K562 (cell line): ENCODE results near the gene TTLL11. TPM values are rescaled to one million over a fixed set of nuclear protein-coding genes. Genes with fewer than 3 reads are reported as not detected.
A peak's percentile ranks its signal among the peaks of the same experiment; 100 is the strongest.

Experiments
- ATAC-seq: fragments of 200-7000 bp; cut with Tn5 transposase; 3 replicates; pipeline ENCODE4 v1.9.1; 2020; ENCODE audit warnings: moderate library complexity
- BruUV-seq: library from RNA; stranded (reverse); fragments of 400-500 nt; replicated peaks from 2 replicates; lab custom pipeline; 2021; lab: Mats Ljungman, UMichigan
- CTCF ChIA-PET: fragments of 300-600 bp; formaldehyde crosslinking; extraction: SDS; loops from one replicate; lab custom pipeline; 2021; ENCODE audit warnings: low intra/inter-chr PET ratio; lab: Yijun Ruan, JAX
- POLR2A ChIA-PET: fragments of 300-600, 350-650 bp; sonication (Branson Sonifier 250); formaldehyde crosslinking; extraction: SDS; loops from one replicate; lab custom pipeline; 2021; ENCODE audit warnings: antibody characterized with exemption, inconsistent platforms; lab: Yijun Ruan, JAX
- DNase-seq, 4 experiments: peaks; one replicate each; pipeline versions ENCODE4 v3.0.0 to v3.0.0-alpha.2; 2011 to 2018; ENCODE audit warnings: low spot score in 3 of 4, mixed read lengths in 3 of 4; ENCODE audit errors: extremely low read depth in 1 of 4
- FAIRE-seq: peaks from 2 replicates; lab custom pipeline; 2011; peaks lifted over from hg19 to GRCh38; lab: Jason Lieb, UNC
- H2AFZ ChIP-seq: 2 replicates; pipeline ENCODE4 v1.6.0; 2011; ENCODE audit warnings: low read depth, low read length, control low read depth, inconsistent platforms
- H3K27ac ChIP-seq: fragments of 200-600 bp; 3 replicates; pipeline ENCODE4 v1.8.0; 2011; ENCODE audit warnings: low read depth, mild to moderate bottlenecking, control low read depth, inconsistent platforms, low read length, moderate library complexity, mixed read lengths; ENCODE audit errors: extremely low read depth
- H3K27me3 ChIP-seq, 2 experiments: fragments of 300-600 bp in 1 of 2; 2 replicates in 1 of 2; 3 replicates in 1 of 2; pipeline versions ENCODE4 v1.6.0 to v1.8.0; 2011; ENCODE audit warnings: inconsistent platforms in 2 of 2, low read length in 2 of 2, mild to moderate bottlenecking in 1 of 2, mixed read lengths in 1 of 2, moderate library complexity in 1 of 2; ENCODE audit not compliant: control insufficient read depth in 2 of 2, insufficient read depth in 2 of 2
- H3K36me3 ChIP-seq: fragments of 300-600 bp; 3 replicates; pipeline ENCODE4 v1.8.0; 2011; ENCODE audit warnings: mild to moderate bottlenecking, low read length, inconsistent platforms; ENCODE audit not compliant: control insufficient read depth, insufficient read depth
- H3K4me1 ChIP-seq, 2 experiments: fragments of 200-600 bp in 1 of 2; replicated peaks in 1 of 2; 2 replicates in 1 of 2; 3 replicates in 1 of 2; pipeline versions ENCODE4 v1.5.1 to v1.8.0; 2011; ENCODE audit warnings: inconsistent platforms in 2 of 2, low read length in 2 of 2, mild to moderate bottlenecking in 1 of 2, mixed read lengths in 1 of 2, moderate library complexity in 1 of 2; ENCODE audit not compliant: control insufficient read depth in 2 of 2, insufficient read depth in 2 of 2
- H3K4me2 ChIP-seq: 2 replicates; pipeline ENCODE4 v1.6.1; 2011; ENCODE audit warnings: low read length, control low read depth, inconsistent platforms, mixed read lengths; ENCODE audit not compliant: insufficient read depth
- H3K4me3 ChIP-seq: fragments of 200-600 bp; sonication (generic), shearing (Covaris generic); 2 replicates; pipeline ENCODE4 v1.5.1; 2016; ENCODE audit warnings: control low read depth, inconsistent platforms
- H3K79me2 ChIP-seq: fragments of 200-600 bp; 3 replicates; pipeline ENCODE4 v1.8.0; 2011; ENCODE audit warnings: low read length, inconsistent platforms; ENCODE audit not compliant: control insufficient read depth, insufficient read depth
- H3K9ac ChIP-seq, 2 experiments: 2 replicates each; pipeline versions ENCODE4 v1.6.0 to v1.6.1; 2011; ENCODE audit warnings: low read depth in 2 of 2, low read length in 2 of 2, control low read depth in 1 of 2, inconsistent platforms in 1 of 2, mild to moderate bottlenecking in 1 of 2, mixed read lengths in 1 of 2; ENCODE audit not compliant: insufficient read depth in 1 of 2
- H3K9me1 ChIP-seq: one replicate; pipeline ENCODE4 v1.6.0; 2011; ENCODE audit warnings: inconsistent platforms, mild to moderate bottlenecking, low read length, moderate library complexity; ENCODE audit not compliant: control insufficient read depth, insufficient read depth
- H3K9me3 ChIP-seq: replicated peaks from 2 replicates; pipeline ENCODE4 v1.5.1; 2011; ENCODE audit warnings: low read depth, low read length, inconsistent platforms; ENCODE audit not compliant: control insufficient read depth, insufficient read depth
- H4K20me1 ChIP-seq: replicated peaks from 2 replicates; pipeline ENCODE4 v1.6.1; 2011; ENCODE audit warnings: low read length, inconsistent platforms, mixed read lengths; ENCODE audit not compliant: control insufficient read depth, insufficient read depth
- C11orf30 ChIP-seq: fragments of 450-650 bp; IDR thresholded peaks from 2 replicates; pipeline ENCODE4 v1.6.1; 2016; ENCODE audit warnings: low read depth, mild to moderate bottlenecking
- FOXA1 ChIP-seq: fragments of 450-650 bp; IDR thresholded peaks from 2 replicates; pipeline ENCODE4 v1.6.1; 2016; ENCODE audit warnings: mild to moderate bottlenecking, borderline replicate concordance
- HOMEZ ChIP-seq: fragments of 250-450 bp; sonication (Bioruptor Pico); IDR thresholded peaks from 2 replicates; pipeline ENCODE4 v1.4.0; 2020; ENCODE audit warnings: mild to moderate bottlenecking, moderate library complexity
- MAFG ChIP-seq: fragments of 450-650 bp; conservative IDR thresholded peaks from 2 replicates; pipeline ENCODE4 v1.6.1; 2016; ENCODE audit warnings: missing genetic modification characterization, missing compliant biosample characterization
- NFRKB ChIP-seq: fragments of 450-650 bp; IDR thresholded peaks from 2 replicates; pipeline ENCODE4 v1.6.1; 2016; ENCODE audit warnings: low read depth
- PATZ1 ChIP-seq: fragments of 250-450 bp; sonication (Bioruptor Pico); IDR thresholded peaks from 2 replicates; pipeline ENCODE4 v1.5.0; 2020; ENCODE audit warnings: mild to moderate bottlenecking, borderline replicate concordance
- PKNOX1 ChIP-seq: fragments of 450-650 bp; IDR thresholded peaks from 2 replicates; pipeline ENCODE4 v1.6.1; 2016
- PPARD ChIP-seq: fragments of 250-450 bp; sonication (Bioruptor Pico); IDR thresholded peaks from 2 replicates; pipeline ENCODE4 v1.8.0; 2022; ENCODE audit warnings: inconsistent platforms, mild to moderate bottlenecking, moderate library complexity
- SMARCC2 ChIP-seq: fragments of 450-650 bp; IDR thresholded peaks from 2 replicates; pipeline ENCODE4 v1.6.1; 2017; ENCODE audit warnings: antibody characterized with exemption, moderate library complexity, mild to moderate bottlenecking, low read depth
- TARDBP ChIP-seq: fragments of 450-650 bp; IDR thresholded peaks from 2 replicates; pipeline ENCODE4 v1.6.1; 2016
- U2AF1 ChIP-seq: fragments of 200-400 bp; formaldehyde crosslinking; optimal IDR thresholded peaks from 2 replicates; pipeline ENCODE3; 2017; ENCODE audit warnings: mild to moderate bottlenecking, low read depth, low read length, moderate library complexity
- ZNF316 ChIP-seq: fragments of 450-650 bp; IDR thresholded peaks from 2 replicates; pipeline ENCODE4 v1.6.1; 2016
- ZNF740 ChIP-seq, 3 experiments: fragments of 200-800 bp in 1 of 3; sonication (Bioruptor generic) in 1 of 3; sonication (generic) in 1 of 3; formaldehyde crosslinking in 1 of 3; IDR thresholded peaks; 2 replicates each; pipeline versions ENCODE4 v1.6.1 to v1.8.0; 2016 to 2022; ENCODE audit warnings: mild to moderate bottlenecking in 2 of 3, missing compliant biosample characterization in 2 of 3, missing genetic modification characterization in 2 of 3, missing genetic modification reagents in 1 of 3
- WGBS: fragments of 100-300 bp; shearing (Covaris generic); methylation state at CpG from one replicate; pipeline ENCODE4 v1.1.6; 2016; ENCODE audit warnings: low coverage, mixed read lengths; ENCODE audit not compliant: insufficient coverage; ENCODE audit errors: missing lambda C conversion rate; 5-methylcytosine and 5-hydroxymethylcytosine counted together
- in situ Hi-C: fragments of 300-500 bp; cut with MboI; formaldehyde crosslinking; loops from 4 replicates; pipeline ENCODE4 v1.15.0; 2018; ENCODE audit warnings: inconsistent platforms, mixed read lengths
- intact Hi-C: fragments of 100-400 bp; cut with micrococcal nuclease; formaldehyde crosslinking; loops from 2 replicates; pipeline ENCODE4 v1.14.2; 2022
- polyA plus RNA-seq, 8 experiments: library from polyadenylated mRNA; depleted of rRNA in 4 of 8; stranded (reverse) in 5 of 8; unstranded in 3 of 8; fragments of >200 nt; fragmentation: Nextera tagmentation in 2 of 8; fragmentation: Illumina TruSeq in 1 of 8; extraction: Ambion mirVana in 2 of 8; extraction: Trizol in 1 of 8; gene quantifications; 2 replicates each; pipeline versions ENCODE4 v1.2.1 to v1.2.3, GENCODE V29; 2011 to 2014; ENCODE audit warnings: inconsistent platforms in 1 of 8, missing spikeins in 1 of 8
- total RNA-seq, 7 experiments: library from RNA; depleted of rRNA in 6 of 7; stranded (reverse); fragments of >200 nt in 6 of 7; fragmentation: Illumina TruSeq in 2 of 7; extraction: Trizol in 2 of 7; gene quantifications; 2 replicates each; pipeline versions ENCODE4 v1.2.1 to v1.2.3, GENCODE V29; 2011 to 2021; ENCODE audit warnings: low replicate concordance in 1 of 7

TTLL11 gene
- total and polyA plus RNA-seq, 9 of the 15 experiments (the other 6 are each of a cell fraction or from before 2014, with no cell fraction given) = 0.83 to 4.4 (median 2.7) TPM

- FAIRE-seq = no peak
- Histone ChIP-seq H3K9me1 (no peaks in the 10 kb centered on the region), H3K9ac (no peak overlapping the region), H3K79me2 (no peaks in the 10 kb centered on the region), H3K27ac (no peak overlapping the region), H4K20me1 (no peaks in the 10 kb centered on the region; the same call in 1 of the 2 replicates), H3K36me3 (no peaks in the 10 kb centered on the region), H3K4me1 (no peaks in the 10 kb centered on the region), H2AFZ (no peak overlapping the region), H3K4me2 (no peak overlapping the region), H3K9me3 (no peaks in the 10 kb centered on the region), H3K27me3 (peaks cover 33 to 75% of the 10 kb centered on the region in 2 experiments), H3K4me3 (no peak overlapping the region)
- intact Hi-C loops = no loop called here
- in situ Hi-C loops = no loop called here
- ChIA-PET POLR2A (interaction anchor here (0.6 to 1.1 kb wide), 3 partner anchors 9 to 192 kb away, joined by 3 to 5 read pairs (median 3); no protein-coding TSS in a partner anchor), CTCF (no interaction called here)
- no peak for ATAC-seq
- WGBS = 2% methylated on average over 8 of the region's 8 CpGs
- DNase-seq = no peak
- no TSS peak for BruUV-seq
- no peak for TF ChIP-seq FOXA1
- TF ChIP-seq HOMEZ = no peak
- TF ChIP-seq SMARCC2 = no peak
- TF ChIP-seq TARDBP = no peak
- TF ChIP-seq PKNOX1 = no peak
- TF ChIP-seq ZNF740 (CRISPR knock-in tag; IDR thresholded peaks at IDR 0.05) = no peak
- no peak for TF ChIP-seq ZNF740 (tag; IDR thresholded peaks at IDR 0.05)
- no peak for TF ChIP-seq U2AF1
- TF ChIP-seq NFRKB = no peak
- peak; percentile 80 for TF ChIP-seq ZNF316
- TF ChIP-seq PPARD (CRISPR knock-in tag) = no peak
- no peak for TF ChIP-seq PATZ1 (CRISPR knock-in tag)
- peak; percentile 60; the same call in 1 of the 2 replicates for TF ChIP-seq C11orf30
- peak; percentile 57; the same call in 1 of the 2 replicates for TF ChIP-seq MAFG (tag)
Measured at GRCh38 chr9:121776739-121777637, 316.1 kb downstream of the TTLL11 start.
